ENCODE measurements around the gene KANK2. TPM values are rescaled to one million over a fixed set of nuclear protein-coding genes. Genes with fewer than 3 reads are reported as not detected.
A peak's percentile ranks its signal among the peaks of the same experiment; 100 is the strongest.

Gene KANK2
- polyA plus RNA-seq, 1 of the 3 experiments (the other 2 are of a cell fraction): 92.4 TPM

- WGBS (ENCODE audit: low lambda C conversion rate): 59% methylated on average over 18 of the region's 19 CpGs
- CTCF ChIA-PET: interaction anchor here (0.6 to 3.8 kb wide), 17 partner anchors 9 to 194 kb away, joined by 3 to 16 read pairs (median 6); partner anchors contain the start of gene SPC24
- Histone ChIP-seq H3K4me1 (ENCODE audit: control insufficient read depth in 1 of 2, insufficient read depth in 2 of 2, low read depth in 1 of 2, low read length in 1 of 2) (no peaks in the 10 kb centered on the region), H3K9ac (no peak overlapping the region), H3K4me2 (no peak overlapping the region), H3K36me3 (replicated peaks in 1 of 2; ENCODE audit: control insufficient read depth in 1 of 2, insufficient read depth in 2 of 2, low read length in 1 of 2) (peaks cover 19 to 20% of the 10 kb centered on the region in 2 experiments), H3K27me3 (ENCODE audit: insufficient read depth) (no peaks in the 10 kb centered on the region), H3K27ac (ENCODE audit: low read depth in 2 of 2, low read length in 1 of 2) (peak overlapping the region in 1 of 2 experiments; percentile 20; a peak in 1 of 4 replicates), H3K4me3 (ENCODE audit: low read depth in 2 of 2, low read length in 1 of 2) (no peak overlapping the region), H2AFZ (ENCODE audit: low read depth) (no peak overlapping the region), H3K9me3 (no peaks in the 10 kb centered on the region), H3K9me2 (no peaks in the 10 kb centered on the region), H4K20me1 (ENCODE audit: insufficient read depth) (no peaks in the 10 kb centered on the region), H3F3A (replicated peaks; ENCODE audit: insufficient read depth) (peaks cover 28% of the 10 kb centered on the region), H3K79me2 (ENCODE audit: insufficient read depth) (no peaks in the 10 kb centered on the region)
- TF ChIP-seq CTCF (IDR thresholded peaks at IDR 0.05) (peak; percentile 83), YY1 (IDR thresholded peaks at IDR 0.05; ENCODE audit: low read depth) (no peak), FOXM1 (IDR thresholded peaks at IDR 0.05; ENCODE audit: low read depth) (no peak), RAD21 (IDR thresholded peaks at IDR 0.05; ENCODE audit: low read length) (peak; percentile 62), SMC3 (IDR thresholded peaks at IDR 0.05; ENCODE audit: low read depth, low read length) (peak; percentile 73)
- POLR2A ChIA-PET: no interaction called here
- DNase-seq: peak; percentile 86
Measured at GRCh38 chr19:11130824-11131455, 66.4 kb downstream of the KANK2 start.

- Histone ChIP-seq H3K36me3 (replicated peaks in 1 of 2; ENCODE audit: control insufficient read depth in 1 of 2, insufficient read depth in 2 of 2, low read length in 1 of 2) (peaks cover 25 to 35% of the 10 kb centered on the region in 2 experiments), H3K4me1 (ENCODE audit: control insufficient read depth in 1 of 2, insufficient read depth in 2 of 2, low read depth in 1 of 2, low read length in 1 of 2) (no peaks in the 10 kb centered on the region), H3F3A (replicated peaks; ENCODE audit: insufficient read depth) (peaks cover 22% of the 10 kb centered on the region), H3K27me3 (ENCODE audit: insufficient read depth) (no peaks in the 10 kb centered on the region), H3K27ac (ENCODE audit: low read depth in 2 of 2, low read length in 1 of 2) (no peak overlapping the region), H2AFZ (ENCODE audit: low read depth) (no peak overlapping the region), H4K20me1 (ENCODE audit: insufficient read depth) (no peaks in the 10 kb centered on the region), H3K9ac (no peak overlapping the region), H3K9me3 (no peaks in the 10 kb centered on the region), H3K9me2 (no peaks in the 10 kb centered on the region), H3K4me2 (no peak overlapping the region), H3K79me2 (ENCODE audit: insufficient read depth) (no peaks in the 10 kb centered on the region), H3K4me3 (ENCODE audit: low read depth in 2 of 2, low read length in 1 of 2) (no peak overlapping the region)
- WGBS (ENCODE audit: low lambda C conversion rate): 95% methylated on average over 14 of the region's 15 CpGs
- no peak for DNase-seq
- ChIA-PET POLR2A (no interaction called here), CTCF (interaction anchor here (1.2 to 3.8 kb wide), 4 partner anchors 76 to 191 kb away, joined by 3 to 16 read pairs (median 13); no protein-coding TSS in a partner anchor)
- TF ChIP-seq USF2 (IDR thresholded peaks at IDR 0.05; ENCODE audit: borderline replicate concordance, low read depth, low read length) (no peak), RFX5 (IDR thresholded peaks at IDR 0.05; ENCODE audit: low read length) (no peak), TEAD4 (IDR thresholded peaks at IDR 0.05; ENCODE audit: borderline replicate concordance, insufficient read depth) (no peak), USF1 (IDR thresholded peaks at IDR 0.05; ENCODE audit: borderline replicate concordance, low read depth) (no peak), SIN3A (IDR thresholded peaks at IDR 0.05; ENCODE audit: borderline replicate concordance, low read depth, low read length) (no peak), FOSL2 (IDR thresholded peaks at IDR 0.05; ENCODE audit: borderline replicate concordance, low read depth) (no peak), NRF1 (IDR thresholded peaks at IDR 0.05; ENCODE audit: low read depth, low read length) (no peak), MXI1 (IDR thresholded peaks at IDR 0.05; ENCODE audit: low read depth, low read length) (no peak), REST (IDR thresholded peaks at IDR 0.05; ENCODE audit: low read depth, low read length) (no peak), RXRA (IDR thresholded peaks at IDR 0.05; ENCODE audit: borderline replicate concordance, low read depth) (no peak), FOXM1 (IDR thresholded peaks at IDR 0.05; ENCODE audit: low read depth) (no peak), TCF12 (IDR thresholded peaks at IDR 0.05) (no peak), CHD2 (IDR thresholded peaks at IDR 0.05; ENCODE audit: low read length, partially characterized antibody) (no peak), SMC3 (IDR thresholded peaks at IDR 0.05; ENCODE audit: low read depth, low read length) (no peak)
Measured at GRCh38 chr19:11127905-11128304, 69.4 kb downstream of the KANK2 start.

Data from SK-N-SH (cell line).